UCSD-AML1 (cell line): Measurements from ENCODE around the gene PDE4B.

Experiments
- DNase-seq: peaks from one replicate; lab custom pipeline; 2025; ENCODE audit not compliant: unreplicated experiment; lab: John Stamatoyannopoulos, UW

The PDE4B gene

DNA sequence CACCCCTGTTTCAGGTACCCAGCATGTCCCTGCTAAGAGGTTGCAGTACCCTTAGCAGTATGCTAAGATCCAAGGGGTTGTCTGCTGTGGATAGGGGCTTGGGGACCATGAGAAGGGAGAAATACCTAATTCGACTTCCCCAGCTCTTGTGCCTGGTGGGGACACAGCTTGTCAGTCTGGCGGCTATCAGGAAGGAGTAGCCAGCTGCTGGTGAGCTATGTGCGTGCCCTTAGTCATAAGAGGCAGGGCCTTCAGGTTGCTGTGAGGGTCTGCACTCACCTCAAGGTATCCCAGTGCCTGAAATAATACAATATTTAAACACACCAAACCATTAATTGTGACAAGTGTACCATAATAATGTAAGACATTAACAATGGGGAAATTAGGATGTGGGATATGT lies 536.2 kb downstream of the PDE4B start:
- no peak for DNase-seq

DNA sequence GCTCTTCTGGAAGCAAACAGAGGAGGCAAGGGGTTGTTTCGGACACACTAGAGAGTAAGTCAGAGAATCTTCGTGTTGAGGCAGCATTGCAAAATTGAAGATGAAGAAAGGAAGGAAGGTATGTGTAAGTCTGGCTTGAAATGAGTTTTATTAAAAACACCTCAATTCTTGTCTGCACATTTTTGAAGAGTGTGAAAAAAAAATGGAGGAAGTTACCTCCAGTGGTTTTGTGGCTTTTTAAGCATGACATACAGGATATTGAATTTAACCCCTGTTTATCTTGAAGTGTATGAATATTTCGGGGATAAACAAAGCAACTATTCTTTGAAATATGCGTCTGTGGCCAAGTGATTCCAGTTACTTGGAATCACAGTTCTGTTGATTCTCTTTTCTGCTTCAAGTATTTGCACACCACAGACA lies 538.0 kb downstream of the PDE4B start:
- no peak for DNase-seq

DNA sequence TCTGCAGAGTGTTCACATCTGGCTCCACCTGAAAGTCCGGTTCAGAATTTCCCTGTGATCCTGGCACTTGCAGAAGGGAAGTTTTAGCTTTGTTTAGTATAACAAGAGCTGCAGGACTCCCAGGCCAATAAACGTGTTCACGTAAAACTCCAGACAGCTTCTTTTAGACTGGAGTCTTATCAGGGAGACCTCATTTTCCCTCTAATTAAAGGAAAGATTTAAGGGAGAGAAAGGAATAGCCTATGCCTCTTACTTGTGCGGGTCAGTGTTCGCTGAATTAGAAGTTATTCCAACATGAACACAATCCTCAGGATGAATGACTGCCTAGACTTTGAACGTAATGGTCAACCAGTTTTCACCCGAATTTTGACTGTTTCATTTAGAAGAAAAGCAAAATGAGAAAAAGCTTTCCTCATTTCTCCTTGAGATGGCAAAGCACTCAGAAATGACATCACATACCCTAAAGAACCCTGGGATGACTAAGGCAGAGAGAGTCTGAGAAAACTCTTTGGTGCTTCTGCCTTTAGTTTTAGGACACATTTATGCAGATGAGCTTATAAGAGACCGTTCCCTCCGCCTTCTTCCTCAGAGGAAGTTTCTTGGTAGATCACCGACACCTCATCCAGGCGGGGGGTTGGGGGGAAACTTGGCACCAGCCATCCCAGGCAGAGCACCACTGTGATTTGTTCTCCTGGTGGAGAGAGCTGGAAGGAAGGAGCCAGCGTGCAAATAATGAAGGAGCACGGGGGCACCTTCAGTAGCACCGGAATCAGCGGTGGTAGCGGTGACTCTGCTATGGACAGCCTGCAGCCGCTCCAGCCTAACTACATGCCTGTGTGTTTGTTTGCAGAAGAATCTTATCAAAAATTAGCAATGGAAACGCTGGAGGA lies 539.2 kb downstream of the PDE4B start:
- peak; percentile 42 for DNase-seq

GRCh38 chr1:66332548-66332901 lies 539.8 kb downstream of the PDE4B start:
- no peak for DNase-seq

- peak; percentile 38 for DNase-seq
Observed at GRCh38 chr1:66333466-66334199, 540.9 kb downstream of the PDE4B start.

- no peak for DNase-seq
Observed at GRCh38 chr1:66334318-66334717, 541.6 kb downstream of the PDE4B start.

- DNase-seq, result no peak
Observed at GRCh38 chr1:66335125-66335524, 542.4 kb downstream of the PDE4B start.

DNA sequence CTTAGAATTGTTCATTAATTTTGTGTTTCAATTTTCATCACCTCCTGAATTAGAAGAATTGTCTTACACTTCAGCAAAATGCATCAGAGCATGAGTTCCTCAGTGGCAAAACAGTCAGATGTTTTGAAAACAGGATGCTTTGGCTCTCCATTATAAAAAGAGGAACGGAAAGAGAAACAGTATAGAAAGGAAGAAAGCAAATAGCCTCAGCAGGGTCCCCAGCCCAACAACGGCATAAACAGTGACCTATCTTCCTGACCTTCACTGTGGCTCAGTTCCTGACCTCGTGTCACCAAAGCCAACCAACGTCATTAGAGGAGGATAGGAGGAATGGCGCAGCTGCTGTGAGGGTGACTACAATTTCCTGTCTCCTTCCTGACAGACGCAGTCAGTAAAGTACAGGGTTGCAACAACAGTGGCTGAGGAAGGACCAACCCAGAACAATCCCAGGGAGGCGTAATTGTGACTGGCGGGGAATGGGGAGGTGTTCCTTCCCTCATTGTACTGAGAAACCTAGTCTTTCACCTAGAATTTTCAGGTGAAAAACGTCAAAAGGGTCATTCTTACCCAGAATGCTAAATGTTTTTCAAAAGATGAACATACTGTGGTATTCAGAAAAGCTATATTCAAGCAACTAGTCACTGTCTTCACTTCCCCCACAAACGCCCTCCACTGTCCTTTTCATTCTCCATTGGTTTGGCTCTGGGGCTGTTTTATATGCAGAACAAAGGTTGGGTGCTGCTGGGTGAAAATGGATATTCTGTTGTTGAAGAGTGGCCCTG lies 543.4 kb downstream of the PDE4B start:
- DNase-seq, result peak; percentile 78

- DNase-seq, result no peak
Observed at GRCh38 chr1:66336641-66336990, 543.9 kb downstream of the PDE4B start.

DNA sequence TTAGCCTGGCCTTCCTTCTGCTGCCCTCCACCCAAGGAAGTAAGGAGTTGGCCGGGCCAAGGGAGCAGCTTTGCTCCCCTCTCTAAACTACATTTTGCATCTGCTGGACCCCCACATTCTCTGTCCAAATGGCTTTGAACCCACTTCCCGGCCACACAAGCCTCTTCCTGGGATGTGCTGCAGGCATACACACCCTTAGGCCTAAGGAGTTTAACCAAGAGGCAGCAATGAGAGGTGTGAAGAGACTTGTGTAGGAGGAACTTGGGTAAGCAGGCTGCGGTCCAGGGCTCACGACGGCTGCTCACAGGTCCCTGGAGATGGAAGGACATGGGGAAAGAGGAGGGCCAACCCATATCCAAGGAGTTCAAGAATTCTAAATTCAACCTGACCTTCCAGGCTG lies 544.6 kb downstream of the PDE4B start:
- no peak for DNase-seq

- no peak for DNase-seq
Observed at GRCh38 chr1:66339944-66340343, 547.2 kb downstream of the PDE4B start.

- DNase-seq, result no peak
Observed at GRCh38 chr1:66341446-66342089, 548.9 kb downstream of the PDE4B start.

DNA sequence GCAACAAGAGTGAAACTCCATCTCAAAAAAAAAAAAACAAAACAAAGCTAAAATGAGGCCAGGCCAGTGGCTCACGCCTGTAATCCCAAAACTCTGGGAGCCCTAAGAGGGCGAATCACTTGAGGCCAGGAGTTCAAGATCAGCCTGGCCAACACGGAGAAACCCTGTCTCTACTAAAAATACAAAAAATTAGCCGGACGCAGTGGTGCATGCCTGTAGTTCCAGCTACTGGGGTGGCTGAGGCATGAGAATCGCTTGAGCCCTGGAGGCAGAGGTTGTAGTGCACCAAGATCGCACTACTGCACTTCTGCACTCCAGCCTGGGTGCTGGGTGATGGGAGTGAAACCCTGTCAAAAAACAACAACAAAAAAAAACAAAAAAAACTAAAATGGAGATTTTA lies 550.0 kb downstream of the PDE4B start:
- no peak for DNase-seq

DNA sequence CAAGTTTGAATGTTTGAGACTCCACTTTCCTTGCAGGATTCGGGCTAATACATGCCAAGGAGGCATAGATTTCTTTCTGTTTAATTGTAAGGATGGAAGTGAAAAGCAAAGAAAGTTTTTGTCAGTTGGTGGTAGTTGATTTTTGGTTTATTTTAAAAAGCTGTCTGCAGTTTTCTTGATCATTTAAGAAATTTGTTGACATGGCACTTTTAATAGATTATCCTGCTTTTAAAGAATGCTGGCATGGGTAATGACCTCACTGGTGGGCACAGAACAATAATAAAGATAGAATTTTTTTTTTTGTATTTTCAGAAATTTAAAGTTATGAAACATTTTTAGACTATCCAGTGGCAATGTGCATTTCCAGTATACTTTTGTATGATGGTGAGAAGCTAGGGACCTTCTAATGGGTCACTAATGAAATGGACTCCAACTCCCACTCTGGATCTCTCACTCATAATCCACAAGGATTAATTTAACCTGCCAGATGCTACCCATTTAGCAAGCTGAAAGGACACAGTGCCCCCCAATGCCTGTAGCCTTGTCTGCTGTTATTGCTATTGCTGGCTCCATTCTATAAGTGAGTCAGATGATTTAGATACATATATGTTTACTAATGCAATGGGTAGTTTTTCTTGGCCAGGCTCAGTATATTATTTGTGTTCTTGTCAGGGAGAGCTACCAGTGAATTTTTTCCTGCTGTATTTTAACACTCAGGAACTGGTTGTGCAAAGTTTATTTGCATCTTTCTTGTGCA lies 551.1 kb downstream of the PDE4B start:
- no peak for DNase-seq

DNA sequence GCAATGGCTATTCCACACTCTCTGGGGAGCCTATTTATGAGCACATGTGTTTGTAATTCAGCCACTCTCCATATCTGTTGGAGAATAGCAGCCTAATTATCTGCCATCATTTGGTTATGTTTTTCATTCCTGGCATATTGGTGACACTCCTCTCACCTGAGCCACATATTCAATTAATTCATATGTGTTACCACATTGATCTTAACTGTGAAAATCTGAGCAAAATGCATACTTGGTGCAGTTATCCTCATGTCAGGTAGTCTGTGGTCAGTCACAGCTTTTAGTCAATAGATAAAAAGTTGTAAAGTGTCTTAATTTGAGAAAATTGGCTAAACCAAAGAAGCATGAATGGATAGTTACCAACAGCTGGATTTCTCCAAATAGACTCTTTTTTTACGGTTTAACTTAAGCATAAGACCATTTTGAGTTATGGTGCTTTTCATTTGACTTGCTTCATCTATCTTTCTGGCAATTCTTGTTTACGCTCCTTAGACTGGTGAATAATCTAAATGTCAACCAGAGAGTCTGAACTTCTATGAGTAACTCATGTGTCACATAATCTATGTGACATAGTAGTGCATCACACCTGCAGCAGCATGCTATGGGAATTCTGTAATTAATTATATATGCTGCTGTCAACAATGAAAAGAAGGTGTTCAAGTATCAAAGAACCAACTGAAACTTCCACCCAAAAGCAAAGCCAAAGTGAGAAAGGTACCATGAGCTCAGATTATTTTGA lies 553.5 kb downstream of the PDE4B start:
- DNase-seq, result no peak

GRCh38 chr1:66346873-66347272 lies 554.2 kb downstream of the PDE4B start:
- no peak for DNase-seq

GRCh38 chr1:66348776-66349175 lies 556.1 kb downstream of the PDE4B start:
- no peak for DNase-seq

- no peak for DNase-seq
Observed at GRCh38 chr1:66349242-66349641, 556.5 kb downstream of the PDE4B start.

DNA sequence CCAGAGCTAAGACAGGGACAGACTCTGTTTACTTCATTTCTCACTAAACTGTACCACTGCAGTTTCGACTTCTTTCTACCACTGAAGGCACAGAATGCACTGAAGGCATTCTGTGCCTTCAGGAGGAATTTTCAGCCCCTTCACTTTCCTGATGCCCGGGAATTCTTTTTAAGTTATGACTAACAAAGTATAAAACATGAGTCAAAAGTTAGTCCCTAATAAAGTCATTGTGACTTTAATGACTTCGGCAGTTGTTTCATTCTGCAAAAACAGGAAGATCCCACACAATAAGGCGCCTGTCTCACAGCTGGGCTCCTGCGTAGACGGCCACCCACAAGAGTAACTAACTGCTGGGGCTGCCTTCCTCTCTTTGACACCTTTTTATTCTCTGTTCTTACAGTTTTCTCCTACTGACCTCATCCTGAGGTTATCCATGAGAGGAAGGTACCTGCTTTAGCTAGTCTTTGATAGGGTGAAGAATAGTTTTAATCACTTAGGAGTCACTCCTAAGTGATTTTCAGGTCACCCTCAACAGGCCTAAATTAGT lies 557.4 kb downstream of the PDE4B start:
- peak; percentile 37 for DNase-seq

GRCh38 chr1:66351478-66351877 lies 558.8 kb downstream of the PDE4B start:
- DNase-seq, result no peak
